BE2C (cell line): Measurements from ENCODE around the gene PIGN.

Experiments
- DNase-seq: peaks from one replicate; pipeline ENCODE4 v3.0.0-alpha.2; 2020
- H3K27me3 ChIP-seq: fragments of 250-450 bp; sonication (Bioruptor Pico); 2 replicates; pipeline ENCODE4 v1.5.1; 2020; ENCODE audit warnings: mild to moderate bottlenecking
- H3K36me3 ChIP-seq: fragments of 250-450 bp; sonication (Bioruptor Pico); 2 replicates; pipeline ENCODE4 v1.5.1; 2020; ENCODE audit warnings: mild to moderate bottlenecking
- H3K4me1 ChIP-seq: fragments of 250-450 bp; sonication (Bioruptor Pico); 2 replicates; pipeline ENCODE4 v1.5.1; 2020
- H3K4me3 ChIP-seq: 2 replicates; pipeline ENCODE4 v1.5.1; 2011; ENCODE audit warnings: low read depth, low read length
- H3K9me3 ChIP-seq: fragments of 250-450 bp; sonication (Bioruptor Pico); 2 replicates; pipeline ENCODE4 v1.5.1; 2020
- CTCF ChIP-seq: IDR thresholded peaks from 2 replicates; pipeline ENCODE4 v1.5.1; 2012; ENCODE audit warnings: mild to moderate bottlenecking, low read depth, low read length

PIGN gene

GRCh38 chr18:61995618-61996017 lies 191.2 kb downstream of the PIGN start:
- Histone ChIP-seq H3K27me3 (no peaks in the 10 kb centered on the region), H3K36me3 (no peaks in the 10 kb centered on the region), H3K9me3 (no peaks in the 10 kb centered on the region), H3K4me1 (no peaks in the 10 kb centered on the region), H3K4me3 (no peak overlapping the region)
- TF ChIP-seq CTCF, result no peak
- no peak for DNase-seq

- DNase-seq, result no peak
- H3K36me3 ChIP-seq, result no peaks in the 10 kb centered on the region
- no peak for TF ChIP-seq CTCF
- H3K4me3 ChIP-seq, result no peak overlapping the region
- H3K27me3 ChIP-seq, result no peaks in the 10 kb centered on the region
- no peaks in the 10 kb centered on the region for H3K4me1 ChIP-seq
- H3K9me3 ChIP-seq, result no peaks in the 10 kb centered on the region
Measured at GRCh38 chr18:61993831-61994230, 193.0 kb downstream of the PIGN start.

GRCh38 chr18:61992923-61993322 lies 193.9 kb downstream of the PIGN start:
- Histone ChIP-seq H3K36me3 (no peaks in the 10 kb centered on the region), H3K27me3 (no peaks in the 10 kb centered on the region), H3K9me3 (no peaks in the 10 kb centered on the region), H3K4me1 (no peaks in the 10 kb centered on the region), H3K4me3 (no peak overlapping the region)
- no peak for TF ChIP-seq CTCF
- DNase-seq, result no peak

GRCh38 chr18:61992285-61992684 lies 194.6 kb downstream of the PIGN start:
- DNase-seq, result no peak
- no peak overlapping the region for H3K4me3 ChIP-seq
- no peaks in the 10 kb centered on the region for H3K27me3 ChIP-seq
- no peaks in the 10 kb centered on the region for H3K4me1 ChIP-seq
- TF ChIP-seq CTCF, result no peak
- no peaks in the 10 kb centered on the region for H3K36me3 ChIP-seq
- H3K9me3 ChIP-seq, result no peaks in the 10 kb centered on the region

GRCh38 chr18:61991836-61992235 lies 195.0 kb downstream of the PIGN start:
- no peak for DNase-seq
- H3K4me3 ChIP-seq, result no peak overlapping the region
- TF ChIP-seq CTCF, result no peak

GRCh38 chr18:61991201-61991600 lies 195.7 kb downstream of the PIGN start:
- no peak for DNase-seq
- H3K4me3 ChIP-seq, result no peak overlapping the region
- no peaks in the 10 kb centered on the region for H3K27me3 ChIP-seq

More at GRCh38 chr18:61991836-61992235, 195.0 kb downstream of the PIGN start:
- H3K4me1 ChIP-seq, result no peaks in the 10 kb centered on the region
- no peaks in the 10 kb centered on the region for H3K9me3 ChIP-seq
- no peaks in the 10 kb centered on the region for H3K36me3 ChIP-seq
- H3K27me3 ChIP-seq, result no peaks in the 10 kb centered on the region

More at GRCh38 chr18:61991201-61991600, 195.7 kb downstream of the PIGN start:
- H3K36me3 ChIP-seq, result no peaks in the 10 kb centered on the region
- no peaks in the 10 kb centered on the region for H3K4me1 ChIP-seq
- no peaks in the 10 kb centered on the region for H3K9me3 ChIP-seq
- no peak for TF ChIP-seq CTCF
